Smooth muscle cell (in vitro differentiated cells): ENCODE data around the gene RIMS4. TPM values are rescaled to one million over a fixed set of nuclear protein-coding genes. Genes with fewer than 3 reads are reported as not detected.

Source experiments
- DNase-seq: peaks from one replicate; lab custom pipeline; 2025; ENCODE audit not compliant: unreplicated experiment; lab: John Stamatoyannopoulos, UW
- H2AFZ ChIP-seq: fragments of 200-600 bp; sonication (generic); 2 replicates; pipeline ENCODE4 v1.6.0; 2016; ENCODE audit warnings: antibody characterized with exemption, low read depth, mild to moderate bottlenecking
- H3F3A ChIP-seq: fragments of 200-600 bp; sonication (generic); 2 replicates; pipeline ENCODE4 v1.6.0; 2017; ENCODE audit warnings: antibody characterized with exemption, low read depth
- H3K27ac ChIP-seq: fragments of 200-600 bp; sonication (generic); 2 replicates; pipeline ENCODE4 v1.5.1; 2016; ENCODE audit warnings: low read depth, mild to moderate bottlenecking
- H3K27me3 ChIP-seq: fragments of 200-600 bp; sonication (generic); 2 replicates; pipeline ENCODE4 v1.6.1; 2016; ENCODE audit warnings: low read depth, mild to moderate bottlenecking
- H3K36me3 ChIP-seq: fragments of 200-600 bp; sonication (generic); 2 replicates; pipeline ENCODE4 v1.5.1; 2016; ENCODE audit warnings: low read depth
- H3K4me1 ChIP-seq: fragments of 200-600 bp; sonication (generic); 2 replicates; pipeline ENCODE4 v1.5.1; 2016; ENCODE audit warnings: low read depth
- H3K4me2 ChIP-seq: fragments of 200-600 bp; sonication (generic); 2 replicates; pipeline ENCODE4 v1.6.0; 2016; ENCODE audit warnings: mild to moderate bottlenecking
- H3K4me3 ChIP-seq: fragments of 200-600 bp; sonication (generic); 2 replicates; pipeline ENCODE4 v1.5.1; 2016; ENCODE audit warnings: mild to moderate bottlenecking
- H3K79me2 ChIP-seq: fragments of 200-600 bp; sonication (generic); 2 replicates; pipeline ENCODE4 v1.6.0; 2016; ENCODE audit warnings: low read depth, mild to moderate bottlenecking
- H3K9ac ChIP-seq: fragments of 200-600 bp; sonication (generic); 2 replicates; pipeline ENCODE4 v1.6.0; 2016; ENCODE audit warnings: low read depth
- H3K9me3 ChIP-seq: fragments of 200-600 bp; sonication (generic); replicated peaks from 2 replicates; pipeline ENCODE4 v1.5.1; 2016; ENCODE audit warnings: low read depth
- H4K20me1 ChIP-seq: fragments of 200-600 bp; sonication (generic); 2 replicates; pipeline ENCODE4 v1.6.0; 2016; ENCODE audit warnings: low read depth
- CTCF ChIP-seq: fragments of 200-600 bp; sonication (generic); IDR thresholded peaks from 2 replicates; pipeline ENCODE4 v1.5.1; 2017; ENCODE audit warnings: borderline replicate concordance, mild to moderate bottlenecking, antibody characterized with exemption; ENCODE audit not compliant: insufficient read depth, poor library complexity, severe bottlenecking
- WGBS: methylation state at CpG from one replicate; pipeline ENCODE4 v1.1.7; 2016; ENCODE audit warnings: low lambda C conversion rate; 5-methylcytosine and 5-hydroxymethylcytosine counted together
- polyA plus RNA-seq: library from polyadenylated mRNA; unstranded; fragments of >200 nt; fragmentation: Nextera tagmentation; extraction: Ambion mirVana; gene quantifications from 2 replicates; pipeline ENCODE4 v1.2.1, GENCODE V29; 2016
- total RNA-seq: library from RNA; depleted of rRNA; stranded (reverse); fragments of >200 nt; gene quantifications from 2 replicates; pipeline ENCODE4 v1.2.3, GENCODE V29; 2014

RIMS4 gene
- total and polyA plus RNA-seq, 2 experiments from 2014 or later = not detected

GRCh38 chr20:44754554-44754953, 55.8 kb downstream of the RIMS4 start:
- Histone ChIP-seq H3K9ac (no peak overlapping the region), H3K36me3 (no peaks in the 10 kb centered on the region), H4K20me1 (no peaks in the 10 kb centered on the region), H3K4me1 (no peaks in the 10 kb centered on the region), H3K27me3 (no peaks in the 10 kb centered on the region), H2AFZ (no peak overlapping the region), H3K4me2 (no peak overlapping the region), H3K27ac (no peak overlapping the region), H3K79me2 (no peaks in the 10 kb centered on the region), H3F3A (no peaks in the 10 kb centered on the region), H3K9me3 (no peaks in the 10 kb centered on the region), H3K4me3 (no peak overlapping the region)
- WGBS = 65% methylated on average over 7 of the region's 7 CpGs
- DNase-seq = no peak
- no peak for TF ChIP-seq CTCF

GRCh38 chr20:44752099-44752931, 58.0 kb downstream of the RIMS4 start:
- no peak for TF ChIP-seq CTCF
- H3K79me2 ChIP-seq = no peaks in the 10 kb centered on the region
- no peak overlapping the region for H3K4me3 ChIP-seq
- no peak for DNase-seq
- no peaks in the 10 kb centered on the region for H3K4me1 ChIP-seq
- no peaks in the 10 kb centered on the region for H3K36me3 ChIP-seq
- WGBS = 81% methylated on average over 17 of the region's 17 CpGs
- no peaks in the 10 kb centered on the region for H3F3A ChIP-seq
- H4K20me1 ChIP-seq = no peaks in the 10 kb centered on the region
- H3K9ac ChIP-seq = no peak overlapping the region
- no peak overlapping the region for H2AFZ ChIP-seq
- H3K27me3 ChIP-seq = no peaks in the 10 kb centered on the region
- H3K4me2 ChIP-seq = no peak overlapping the region
- no peaks in the 10 kb centered on the region for H3K9me3 ChIP-seq
- H3K27ac ChIP-seq = no peak overlapping the region

GRCh38 chr20:44750081-44750805, 60.1 kb downstream of the RIMS4 start:
- TF ChIP-seq CTCF = peak; percentile 7
- no peak overlapping the region for H2AFZ ChIP-seq
- H3K36me3 ChIP-seq = no peaks in the 10 kb centered on the region
- peaks cover 3% of the 10 kb centered on the region for H3K4me1 ChIP-seq
- H3K4me3 ChIP-seq = no peak overlapping the region
- H4K20me1 ChIP-seq = no peaks in the 10 kb centered on the region
- peaks cover 7% of the 10 kb centered on the region for H3K27me3 ChIP-seq
- no peaks in the 10 kb centered on the region for H3K79me2 ChIP-seq
- WGBS = 73% methylated on average over 72 of the region's 73 CpGs
- H3K27ac ChIP-seq = no peak overlapping the region
- no peak for DNase-seq
- no peak overlapping the region for H3K9ac ChIP-seq
- no peaks in the 10 kb centered on the region for H3F3A ChIP-seq
- no peak overlapping the region for H3K4me2 ChIP-seq
- H3K9me3 ChIP-seq = no peaks in the 10 kb centered on the region

- no peaks in the 10 kb centered on the region for H3K79me2 ChIP-seq
- H2AFZ ChIP-seq = no peak overlapping the region
- H3K36me3 ChIP-seq = no peaks in the 10 kb centered on the region
- peaks cover 7% of the 10 kb centered on the region for H3K27me3 ChIP-seq
- H3K4me1 ChIP-seq = peaks cover 3% of the 10 kb centered on the region
- TF ChIP-seq CTCF = no peak
- H3F3A ChIP-seq = no peaks in the 10 kb centered on the region
- H3K9ac ChIP-seq = no peak overlapping the region
- no peaks in the 10 kb centered on the region for H3K9me3 ChIP-seq
- no peak overlapping the region for H3K4me2 ChIP-seq
- WGBS = 77% methylated on average over 3 of the region's 3 CpGs
- no peak overlapping the region for H3K27ac ChIP-seq
- no peak for DNase-seq
- no peaks in the 10 kb centered on the region for H4K20me1 ChIP-seq
- no peak overlapping the region for H3K4me3 ChIP-seq
Observed at GRCh38 chr20:44748005-44748370, 62.4 kb downstream of the RIMS4 start.
